Esophagus muscularis mucosa (tissue), 4 donors: ENCODE results near the gene MAD1L1. TPM values are rescaled to one million over a fixed set of nuclear protein-coding genes. Genes with fewer than 3 reads are reported as not detected.

Experiments used
- DNase-seq: peaks from one replicate; pipeline ENCODE4 v3.0.0-alpha.2; 2017; ENCODE audit errors: extremely low spot score
- H3K27ac ChIP-seq, 4 donors: fragments of 200-600 bp; sonication (generic); replicated peaks in 1 of 4; 1 replicate in 3 of 4; 2 replicates in 1 of 4; pipeline ENCODE4 v1.5.1; 2016 to 2019; ENCODE audit warnings: mild to moderate bottlenecking in 1 of 4
- H3K27me3 ChIP-seq, 4 donors: fragments of 200-600 bp; sonication (generic); one replicate each; pipeline versions ENCODE4 v1.5.1 to v1.6.0; 2016 to 2019
- H3K36me3 ChIP-seq, 4 donors: fragments of 200-600 bp; sonication (generic); one replicate each; pipeline ENCODE4 v1.5.1; 2016 to 2019
- H3K4me1 ChIP-seq, 4 donors: fragments of 200-600 bp; sonication (generic); one replicate each; pipeline ENCODE4 v1.5.1; 2016 to 2019
- H3K4me3 ChIP-seq, 4 donors: fragments of 200-600 bp; sonication (generic); 1 replicate in 2 of 4; 2 replicates in 2 of 4; pipeline ENCODE4 v1.5.1; 2016 to 2019; ENCODE audit warnings: mild to moderate bottlenecking in 4 of 4, moderate library complexity in 1 of 4
- H3K9me3 ChIP-seq, 4 donors: fragments of 200-600 bp; sonication (generic); 1 replicate in 3 of 4; 2 replicates in 1 of 4; pipeline ENCODE4 v1.5.1; 2016 to 2019
- CTCF ChIP-seq, 3 experiments: fragments of 200-600 bp in 2 of 3; fragments of 450-650 bp in 1 of 3; sonication (generic) in 2 of 3; IDR thresholded peaks; one replicate each; pipeline ENCODE4 v1.5.1; 2017 to 2019; ENCODE audit warnings: antibody characterized with exemption in 3 of 3, mild to moderate bottlenecking in 2 of 3, moderate library complexity in 1 of 3
- EP300 ChIP-seq: sonication (generic); formaldehyde crosslinking; IDR thresholded peaks from one replicate; pipeline ENCODE4 v1.6.1; 2017; ENCODE audit warnings: antibody characterized with exemption
- POLR2A ChIP-seq: fragments of 450-650 bp; IDR thresholded peaks from one replicate; pipeline ENCODE4 v1.6.1; 2017; ENCODE audit warnings: antibody characterized with exemption, moderate library complexity, mild to moderate bottlenecking, low read depth
- POLR2AphosphoS5 ChIP-seq, 2 donors: sonication (generic); formaldehyde crosslinking; IDR thresholded peaks; one replicate each; pipeline ENCODE4 v1.6.1; 2017; ENCODE audit warnings: antibody characterized with exemption in 2 of 2
- WGBS: methylation state at CpG from one replicate; pipeline ENCODE4 v1.1.5; 2018; 5-methylcytosine and 5-hydroxymethylcytosine counted together
- intact Hi-C: fragments of 100-400 bp; cut with DNase I; formaldehyde crosslinking; loops from one replicate; pipeline ENCODE4 v1.15.1; 2023
- total RNA-seq, 4 donors: library from RNA; depleted of rRNA; stranded (reverse); fragments of >200 nt; gene quantifications; one replicate each; pipeline versions ENCODE4 v1.1.0 to v1.2.1, GENCODE V29; 2016

Gene MAD1L1
- total RNA-seq, 4 donors from 2014 or later = 22.2 to 33.1 (median 29.5) TPM

GRCh38 chr7:1898628-1899185, 334.0 kb downstream of the MAD1L1 start:
- Histone ChIP-seq H3K4me1 (peaks cover 0 to 10% (median 5%) of the 10 kb centered on the region in 4 donors), H3K27ac (no peak overlapping the region), H3K27me3 (no peaks in the 10 kb centered on the region), H3K9me3 (no peaks in the 10 kb centered on the region), H3K4me3 (no peak overlapping the region), H3K36me3 (peaks cover 0 to 36% (median 13%) of the 10 kb centered on the region in 4 donors)
- intact Hi-C loops = no loop called here
- WGBS = 87% methylated on average over 14 of the region's 24 CpGs
- DNase-seq = no peak
- TF ChIP-seq EP300 = no peak
- no peak for TF ChIP-seq POLR2A
- no peak for TF ChIP-seq POLR2AphosphoS5 (IDR thresholded peaks at IDR 0.05)
- no peak for TF ChIP-seq CTCF (IDR thresholded peaks at IDR 0.05)

GRCh38 chr7:1897861-1898627, 334.7 kb downstream of the MAD1L1 start:
- Histone ChIP-seq H3K9me3 (no peaks in the 10 kb centered on the region), H3K27me3 (no peaks in the 10 kb centered on the region), H3K27ac (no peak overlapping the region), H3K4me1 (peaks cover 0 to 10% (median 5%) of the 10 kb centered on the region in 4 donors), H3K36me3 (peaks cover 0 to 36% (median 13%) of the 10 kb centered on the region in 4 donors), H3K4me3 (no peak overlapping the region)
- intact Hi-C loops = no loop called here
- no peak for DNase-seq
- WGBS = 96% methylated on average over 40 of the region's 40 CpGs
- no peak for TF ChIP-seq POLR2AphosphoS5 (IDR thresholded peaks at IDR 0.05)
- TF ChIP-seq EP300 = no peak
- no peak for TF ChIP-seq POLR2A
- TF ChIP-seq CTCF (IDR thresholded peaks at IDR 0.05) = no peak

- TF ChIP-seq POLR2A = no peak
- TF ChIP-seq EP300 = no peak
- no peak for TF ChIP-seq POLR2AphosphoS5 (IDR thresholded peaks at IDR 0.05)
- TF ChIP-seq CTCF (IDR thresholded peaks at IDR 0.05) = no peak
Observed at GRCh38 chr7:1897076-1897860, 335.5 kb downstream of the MAD1L1 start.

DNA sequence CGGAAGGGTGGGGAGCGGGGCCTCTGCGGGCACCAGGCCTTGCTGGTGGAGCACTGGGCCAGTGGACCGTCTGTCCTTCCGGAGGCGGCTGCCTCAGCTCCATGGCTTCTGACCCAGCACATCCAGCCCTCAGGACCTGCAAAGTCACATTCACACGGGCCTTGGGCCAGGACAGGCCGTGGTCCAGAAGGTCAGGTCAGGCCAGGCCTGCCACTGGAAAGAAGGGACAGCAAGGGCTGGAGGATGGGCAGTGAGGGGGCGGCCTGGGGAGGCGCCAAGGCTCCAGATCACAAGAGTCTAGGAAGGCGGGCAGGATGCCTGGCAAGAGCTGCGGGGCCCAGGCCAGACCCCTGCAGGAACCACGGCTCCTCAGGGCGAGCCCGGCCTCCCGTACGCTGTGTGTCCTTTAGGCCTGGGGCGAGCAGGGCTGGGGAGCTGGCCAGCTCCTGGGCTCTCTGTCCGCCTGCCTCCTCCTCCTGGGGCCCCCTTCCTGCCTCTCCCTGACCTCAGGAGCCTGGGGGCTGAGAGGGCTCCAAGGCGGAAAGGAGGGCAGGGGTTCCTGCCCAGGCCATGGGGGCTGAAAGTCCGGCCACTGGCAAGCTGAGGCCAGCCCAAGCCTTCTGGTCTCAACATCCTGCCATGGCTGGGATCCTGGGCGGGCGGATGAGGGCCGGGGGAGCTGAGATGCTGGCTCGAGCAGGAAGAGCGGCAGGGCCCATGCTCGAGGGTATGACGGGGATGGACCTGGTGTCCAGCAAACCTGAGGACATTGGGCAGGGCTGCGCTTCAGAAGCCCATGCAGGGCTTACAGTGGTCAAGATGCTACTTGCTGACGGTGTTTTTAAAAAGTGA, 336.9 kb downstream of the MAD1L1 start:
- peaks cover 0 to 36% (median 13%) of the 10 kb centered on the region in 4 donors for H3K36me3 ChIP-seq
- H3K27me3 ChIP-seq = no peaks in the 10 kb centered on the region
- intact Hi-C loops = no loop called here
- DNase-seq = no peak
- no peak overlapping the region for H3K27ac ChIP-seq
- peaks cover 0 to 10% (median 5%) of the 10 kb centered on the region in 4 donors for H3K4me1 ChIP-seq
- no peaks in the 10 kb centered on the region for H3K9me3 ChIP-seq
- TF ChIP-seq EP300 = no peak
- TF ChIP-seq CTCF (IDR thresholded peaks at IDR 0.05) = no peak
- TF ChIP-seq POLR2A = no peak
- no peak for TF ChIP-seq POLR2AphosphoS5 (IDR thresholded peaks at IDR 0.05)
- H3K4me3 ChIP-seq = no peak overlapping the region
- WGBS = 91% methylated on average over 23 of the region's 30 CpGs

More at GRCh38 chr7:1897076-1897860, 335.5 kb downstream of the MAD1L1 start:
- peaks cover 0 to 36% (median 13%) of the 10 kb centered on the region in 4 donors for H3K36me3 ChIP-seq
- 89% methylated on average over 34 of the region's 41 CpGs for WGBS
- no peak overlapping the region for H3K4me3 ChIP-seq
- H3K4me1 ChIP-seq = peaks cover 0 to 10% (median 5%) of the 10 kb centered on the region in 4 donors
- no peak for DNase-seq
- no peaks in the 10 kb centered on the region for H3K9me3 ChIP-seq
- no peaks in the 10 kb centered on the region for H3K27me3 ChIP-seq
- intact Hi-C loops = no loop called here
- H3K27ac ChIP-seq = no peak overlapping the region
